ENCODE measurements around the gene SPTAN1.

The SPTAN1 gene

DNA sequence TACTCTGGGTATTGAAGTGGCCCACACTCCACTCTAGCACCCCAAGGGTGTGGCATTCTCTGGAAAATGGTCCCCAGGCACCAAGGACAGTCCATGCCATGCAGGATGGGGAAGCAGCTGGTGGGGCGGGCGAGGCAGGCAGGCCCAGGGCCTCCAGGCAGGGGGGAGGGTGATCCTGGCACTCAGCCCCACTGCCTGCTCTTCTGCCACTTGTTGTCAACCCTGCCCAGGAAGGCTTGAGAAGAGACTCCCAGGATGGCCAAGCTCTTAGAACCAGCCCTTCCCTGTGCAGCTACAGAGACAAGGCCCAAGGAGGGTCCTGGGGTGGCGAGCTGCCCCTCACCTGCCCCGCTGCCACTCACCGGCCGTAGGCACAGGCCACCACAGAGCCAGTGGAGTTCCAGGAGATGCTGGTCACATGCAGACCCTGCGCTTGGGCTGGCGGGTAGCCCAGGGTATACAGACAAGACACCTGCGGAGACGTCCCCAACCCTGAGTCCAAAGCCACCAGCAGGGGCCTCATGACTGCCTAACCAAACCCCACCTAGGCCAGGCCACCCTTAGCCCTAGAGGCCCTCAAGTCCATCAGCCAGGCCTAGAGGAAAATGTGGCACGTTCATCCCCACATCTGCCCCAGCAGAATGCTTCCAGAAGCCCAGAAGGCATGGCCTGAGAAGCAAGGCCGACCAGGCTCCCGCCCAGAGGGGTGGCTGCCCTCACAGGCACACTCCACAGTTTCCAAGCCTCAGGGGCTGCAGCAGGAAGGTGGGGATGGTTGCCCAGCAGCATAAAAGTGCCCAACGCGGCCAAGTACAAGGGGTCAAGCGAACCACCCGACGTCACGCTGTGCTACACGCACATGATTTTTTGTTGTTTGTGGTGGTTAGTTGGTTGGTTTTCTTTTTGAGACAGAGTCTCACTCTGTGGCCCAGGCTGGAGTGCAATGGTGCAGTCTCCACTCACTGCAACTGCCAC lies 84.5 kb downstream of the SPTAN1 start:
- Histone ChIP-seq H3K4me1 (ENCODE audit: control insufficient read depth in 1 of 2, insufficient read depth in 2 of 2, low read length in 2 of 2) (peaks cover 14 to 17% of the 10 kb centered on the region in 2 experiments), H3K27me3 (ENCODE audit: insufficient read depth, low read length) (no peaks in the 10 kb centered on the region), H3K4me3 (ENCODE audit: low read depth, low read length) (no peak overlapping the region), H3K4ac (ENCODE audit: low read depth, low read length) (no peak overlapping the region), H4K12ac (ENCODE audit: low read depth, low read length) (no peak overlapping the region), H2BK5ac (ENCODE audit: low read depth, low read length, poor library complexity) (peak overlapping the region; percentile 10), H3K4me2 (ENCODE audit: low read length) (no peak overlapping the region), H4K91ac (ENCODE audit: low read depth, low read length) (peak overlapping the region; percentile 68), H3K9ac (ENCODE audit: low read length) (no peak overlapping the region), H3K79me2 (ENCODE audit: control insufficient read depth, insufficient read depth, low read length, poor library complexity) (no peaks in the 10 kb centered on the region), H3K9me3 (ENCODE audit: insufficient read depth, low read depth, low read length) (peaks cover 4% of the 10 kb centered on the region), H2BK120ac (ENCODE audit: insufficient read depth, low read length, poor library complexity) (peak overlapping the region; percentile 37), H3K18ac (ENCODE audit: low read length) (peak overlapping the region; percentile 4), H3K79me1 (ENCODE audit: low read length) (peaks cover 17% of the 10 kb centered on the region), H2AK5ac (ENCODE audit: low read length) (peak overlapping the region; percentile 16), H4K8ac (ENCODE audit: low read depth, low read length) (peak overlapping the region; percentile 20), H2AFZ (ENCODE audit: insufficient read depth, low read length, poor library complexity) (peak overlapping the region; percentile 38), H3K14ac (ENCODE audit: low read length) (peak overlapping the region; percentile 34), H3K36me3 (ENCODE audit: control insufficient read depth in 1 of 2, insufficient read depth in 2 of 2, low read length in 2 of 2) (peaks cover 52 to 57% of the 10 kb centered on the region in 2 experiments), H3K27ac (ENCODE audit: low read depth, low read length) (peak overlapping the region; percentile 87), H3K23ac (ENCODE audit: low read length) (no peak overlapping the region), H2BK12ac (ENCODE audit: low read length) (peak overlapping the region; percentile 39)
- WGBS (ENCODE audit: extremely low coverage, insufficient coverage, insufficient read length) = no CpG with 5 or more reads among the region's 20 CpGs
- DNase-seq = no peak

DNA sequence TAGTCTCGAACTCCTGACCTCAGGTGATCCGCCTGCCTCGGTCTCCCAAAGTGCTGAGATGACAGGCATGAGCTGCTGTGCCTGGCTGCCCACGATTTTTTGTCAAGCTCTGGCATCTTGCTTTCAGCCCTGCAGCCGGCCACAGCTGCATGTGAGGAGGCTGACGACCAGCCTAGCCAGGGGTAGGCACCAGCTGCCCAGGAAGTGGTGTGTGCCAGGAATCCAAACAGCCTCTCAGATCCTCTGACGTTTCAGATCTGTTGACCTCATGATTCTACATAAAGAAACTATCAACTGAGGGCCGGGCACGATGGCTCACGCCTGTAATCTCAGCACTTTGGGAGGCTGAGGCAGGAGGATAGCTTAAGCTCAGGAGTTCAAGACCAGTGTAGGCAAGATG lies 85.3 kb downstream of the SPTAN1 start:
- Histone ChIP-seq H2AK5ac (ENCODE audit: low read length) (no peak overlapping the region), H3K4ac (ENCODE audit: low read depth, low read length) (no peak overlapping the region), H3K9me3 (ENCODE audit: insufficient read depth, low read depth, low read length) (peaks cover 4% of the 10 kb centered on the region), H2BK120ac (ENCODE audit: insufficient read depth, low read length, poor library complexity) (no peak overlapping the region), H4K91ac (ENCODE audit: low read depth, low read length) (no peak overlapping the region), H3K27me3 (ENCODE audit: insufficient read depth, low read length) (no peaks in the 10 kb centered on the region), H2BK12ac (ENCODE audit: low read length) (no peak overlapping the region), H3K18ac (ENCODE audit: low read length) (no peak overlapping the region), H3K36me3 (ENCODE audit: control insufficient read depth in 1 of 2, insufficient read depth in 2 of 2, low read length in 2 of 2) (peaks cover 44 to 49% of the 10 kb centered on the region in 2 experiments), H3K4me2 (ENCODE audit: low read length) (no peak overlapping the region), H3K27ac (ENCODE audit: low read depth, low read length) (no peak overlapping the region), H3K4me1 (ENCODE audit: control insufficient read depth in 1 of 2, insufficient read depth in 2 of 2, low read length in 2 of 2) (peaks cover 14 to 17% of the 10 kb centered on the region in 2 experiments), H2AFZ (ENCODE audit: insufficient read depth, low read length, poor library complexity) (no peak overlapping the region), H4K12ac (ENCODE audit: low read depth, low read length) (no peak overlapping the region), H3K79me2 (ENCODE audit: control insufficient read depth, insufficient read depth, low read length, poor library complexity) (no peaks in the 10 kb centered on the region), H2BK5ac (ENCODE audit: low read depth, low read length, poor library complexity) (no peak overlapping the region), H3K4me3 (ENCODE audit: low read depth, low read length) (no peak overlapping the region), H4K8ac (ENCODE audit: low read depth, low read length) (no peak overlapping the region), H3K79me1 (ENCODE audit: low read length) (peaks cover 17% of the 10 kb centered on the region), H3K14ac (ENCODE audit: low read length) (no peak overlapping the region), H3K23ac (ENCODE audit: low read length) (no peak overlapping the region), H3K9ac (ENCODE audit: low read length) (no peak overlapping the region)
- WGBS (ENCODE audit: extremely low coverage, insufficient coverage, insufficient read length) = no CpG with 5 or more reads among the region's 10 CpGs
- no peak for DNase-seq

DNA sequence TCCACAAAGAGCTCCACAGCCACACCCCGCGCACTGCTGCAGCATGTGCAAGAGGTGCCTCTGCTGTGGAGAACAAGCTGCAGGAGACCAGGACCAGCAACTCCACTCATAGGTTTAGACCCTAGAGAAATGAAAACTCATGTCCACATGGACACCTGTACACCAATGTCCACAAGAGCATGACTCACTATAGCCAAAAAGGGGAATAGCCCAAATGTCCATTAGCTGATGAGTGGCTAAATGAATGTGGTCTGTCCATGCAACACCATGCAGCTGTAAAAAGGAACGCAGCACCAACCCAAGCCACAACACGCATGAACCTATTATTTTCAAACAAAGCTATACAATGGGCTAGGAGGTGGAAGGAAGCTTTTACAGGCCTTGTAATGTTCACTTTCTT lies 86.2 kb downstream of the SPTAN1 start:
- H3K4me3 ChIP-seq (ENCODE audit: low read depth, low read length) = no peak overlapping the region
- peaks cover 35 to 39% of the 10 kb centered on the region in 2 experiments for H3K36me3 ChIP-seq (ENCODE audit: control insufficient read depth in 1 of 2, insufficient read depth in 2 of 2, low read length in 2 of 2)
- H2BK5ac ChIP-seq (ENCODE audit: low read depth, low read length, poor library complexity) = no peak overlapping the region
- peaks cover 17% of the 10 kb centered on the region for H3K79me1 ChIP-seq (ENCODE audit: low read length)
- no peak overlapping the region for H4K8ac ChIP-seq (ENCODE audit: low read depth, low read length)
- H4K12ac ChIP-seq (ENCODE audit: low read depth, low read length) = no peak overlapping the region
- H3K18ac ChIP-seq (ENCODE audit: low read length) = no peak overlapping the region
- H4K91ac ChIP-seq (ENCODE audit: low read depth, low read length) = no peak overlapping the region
- no peak overlapping the region for H2BK12ac ChIP-seq (ENCODE audit: low read length)
- no CpG with 5 or more reads among the region's 4 CpGs for WGBS (ENCODE audit: extremely low coverage, insufficient coverage, insufficient read length)
- DNase-seq = no peak
- H3K27ac ChIP-seq (ENCODE audit: low read depth, low read length) = no peak overlapping the region
- peaks cover 5% of the 10 kb centered on the region for H3K9me3 ChIP-seq (ENCODE audit: insufficient read depth, low read depth, low read length)
- no peak overlapping the region for H3K14ac ChIP-seq (ENCODE audit: low read length)
- no peaks in the 10 kb centered on the region for H3K27me3 ChIP-seq (ENCODE audit: insufficient read depth, low read length)
- H3K9ac ChIP-seq (ENCODE audit: low read length) = no peak overlapping the region
- H2AFZ ChIP-seq (ENCODE audit: insufficient read depth, low read length, poor library complexity) = no peak overlapping the region
- no peak overlapping the region for H2AK5ac ChIP-seq (ENCODE audit: low read length)
- H3K4me2 ChIP-seq (ENCODE audit: low read length) = no peak overlapping the region
- H2BK120ac ChIP-seq (ENCODE audit: insufficient read depth, low read length, poor library complexity) = no peak overlapping the region
- no peak overlapping the region for H3K23ac ChIP-seq (ENCODE audit: low read length)
- H3K79me2 ChIP-seq (ENCODE audit: control insufficient read depth, insufficient read depth, low read length, poor library complexity) = no peaks in the 10 kb centered on the region
- no peak overlapping the region for H3K4ac ChIP-seq (ENCODE audit: low read depth, low read length)
- H3K4me1 ChIP-seq (ENCODE audit: control insufficient read depth in 1 of 2, insufficient read depth in 2 of 2, low read length in 2 of 2) = peaks cover 14 to 17% of the 10 kb centered on the region in 2 experiments

DNA sequence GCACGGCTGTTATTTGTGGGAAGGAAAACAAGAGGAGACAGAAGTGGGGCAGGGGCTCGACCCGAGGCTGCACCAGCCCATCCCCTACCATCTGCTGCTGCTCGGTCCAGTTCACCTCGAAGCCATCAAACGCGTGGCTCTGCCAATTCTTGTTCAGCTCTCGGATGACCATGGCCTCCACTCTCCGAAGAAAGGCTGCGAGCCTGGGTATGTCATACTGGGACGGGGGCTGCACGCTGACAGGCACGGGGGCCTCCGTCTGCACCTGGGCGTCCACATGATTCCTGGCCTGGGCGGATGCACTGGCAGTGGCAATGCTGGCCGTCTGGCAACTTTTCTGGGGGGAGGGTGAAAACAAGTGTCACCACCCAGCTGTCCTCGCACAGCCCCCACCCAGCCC lies 88.2 kb downstream of the SPTAN1 start:
- H3K9me3 ChIP-seq (ENCODE audit: insufficient read depth, low read depth, low read length) = peaks cover 6% of the 10 kb centered on the region
- no peak overlapping the region for H3K23ac ChIP-seq (ENCODE audit: low read length)
- peaks cover 8 to 10% of the 10 kb centered on the region in 2 experiments for H3K4me1 ChIP-seq (ENCODE audit: control insufficient read depth in 1 of 2, insufficient read depth in 2 of 2, low read length in 2 of 2)
- WGBS (ENCODE audit: extremely low coverage, insufficient coverage, insufficient read length) = no CpG with 5 or more reads among the region's 18 CpGs
- no peak overlapping the region for H3K27ac ChIP-seq (ENCODE audit: low read depth, low read length)
- H2BK120ac ChIP-seq (ENCODE audit: insufficient read depth, low read length, poor library complexity) = no peak overlapping the region
- no peak overlapping the region for H2BK5ac ChIP-seq (ENCODE audit: low read depth, low read length, poor library complexity)
- no peak overlapping the region for H3K14ac ChIP-seq (ENCODE audit: low read length)
- H3K4me2 ChIP-seq (ENCODE audit: low read length) = no peak overlapping the region
- no peak overlapping the region for H2BK12ac ChIP-seq (ENCODE audit: low read length)
- H4K12ac ChIP-seq (ENCODE audit: low read depth, low read length) = no peak overlapping the region
- no peak for DNase-seq
- H3K79me1 ChIP-seq (ENCODE audit: low read length) = peaks cover 10% of the 10 kb centered on the region
- H3K9ac ChIP-seq (ENCODE audit: low read length) = no peak overlapping the region
- H3K4me3 ChIP-seq (ENCODE audit: low read depth, low read length) = no peak overlapping the region
- no peak overlapping the region for H3K18ac ChIP-seq (ENCODE audit: low read length)
- no peak overlapping the region for H3K4ac ChIP-seq (ENCODE audit: low read depth, low read length)
- no peak overlapping the region for H4K8ac ChIP-seq (ENCODE audit: low read depth, low read length)
- no peak overlapping the region for H4K91ac ChIP-seq (ENCODE audit: low read depth, low read length)
- H2AK5ac ChIP-seq (ENCODE audit: low read length) = no peak overlapping the region
- H2AFZ ChIP-seq (ENCODE audit: insufficient read depth, low read length, poor library complexity) = no peak overlapping the region
- H3K27me3 ChIP-seq (ENCODE audit: insufficient read depth, low read length) = no peaks in the 10 kb centered on the region
- H3K79me2 ChIP-seq (ENCODE audit: control insufficient read depth, insufficient read depth, low read length, poor library complexity) = no peaks in the 10 kb centered on the region
- H3K36me3 ChIP-seq (ENCODE audit: control insufficient read depth in 1 of 2, insufficient read depth in 2 of 2, low read length in 2 of 2) = peaks cover 22 to 24% of the 10 kb centered on the region in 2 experiments
